GM12891 (cell line): ENCODE measurements around the gene NLRP9.

ENCODE experiments used
- DNase-seq: peaks from one replicate; pipeline ENCODE4 v3.0.0; 2011; ENCODE audit warnings: low spot score; ENCODE audit not compliant: insufficient read length
- FAIRE-seq: peaks from 2 replicates; lab custom pipeline; 2011; peaks lifted over from hg19 to GRCh38; lab: Jason Lieb, UNC
- PAX5 ChIP-seq: IDR thresholded peaks from 2 replicates; pipeline ENCODE4 v1.6.1; 2011; ENCODE audit warnings: low read length, moderate library complexity, mild to moderate bottlenecking; ENCODE audit not compliant: insufficient read depth, severe bottlenecking
- POLR2A ChIP-seq: IDR thresholded peaks from 2 replicates; pipeline ENCODE4 v1.6.1; 2011; ENCODE audit warnings: low read depth, low read length, control low read depth
- POLR2AphosphoS5 ChIP-seq: IDR thresholded peaks from 2 replicates; pipeline ENCODE4 v1.6.1; 2011; ENCODE audit warnings: low read depth, low read length, control low read depth
- POU2F2 ChIP-seq: IDR thresholded peaks from 2 replicates; pipeline ENCODE4 v1.6.1; 2011; ENCODE audit warnings: low read depth, mild to moderate bottlenecking, control low read depth, low read length, moderate library complexity
- SPI1 ChIP-seq: IDR thresholded peaks from 2 replicates; pipeline ENCODE4 v1.6.1; 2011; ENCODE audit warnings: low read depth, low read length, control low read depth
- TAF1 ChIP-seq: IDR thresholded peaks from 2 replicates; pipeline ENCODE4 v1.6.1; 2011; ENCODE audit warnings: low read depth, low read length, control low read depth

Gene NLRP9

GRCh38 chr19:55690109-55690768 lies 48.0 kb downstream of the NLRP9 start:
- DNase-seq (no peak), FAIRE-seq (no peak)
- no peak for TF ChIP-seq PAX5
- no peak for TF ChIP-seq POLR2A
- TF ChIP-seq POU2F2: no peak
- TF ChIP-seq SPI1: no peak
- no peak for TF ChIP-seq TAF1
- no peak for TF ChIP-seq POLR2AphosphoS5

GRCh38 chr19:55689411-55690108 lies 48.6 kb downstream of the NLRP9 start:
- no peak for DNase-seq
- FAIRE-seq: no peak
- TF ChIP-seq PAX5 (no peak), SPI1 (no peak), POLR2AphosphoS5 (no peak), TAF1 (no peak), POU2F2 (no peak), POLR2A (no peak)

- DNase-seq: no peak
- FAIRE-seq: peak; percentile 57
- TF ChIP-seq SPI1 (no peak), TAF1 (no peak), POLR2A (no peak), PAX5 (no peak), POU2F2 (no peak), POLR2AphosphoS5 (no peak)
These were observed 49.6 kb downstream of the NLRP9 start for GRCh38 chr19:55688422-55689218.

- FAIRE-seq: no peak
- TF ChIP-seq PAX5 (no peak), POLR2A (no peak), SPI1 (no peak), TAF1 (no peak), POU2F2 (no peak), POLR2AphosphoS5 (no peak)
- no peak for DNase-seq
These were observed 50.7 kb downstream of the NLRP9 start for GRCh38 chr19:55687281-55688201.

- DNase-seq: no peak
- no peak for FAIRE-seq
- TF ChIP-seq SPI1 (no peak), PAX5 (no peak), POLR2A (no peak), POLR2AphosphoS5 (no peak), TAF1 (no peak), POU2F2 (no peak)
These were observed 51.7 kb downstream of the NLRP9 start for GRCh38 chr19:55686311-55687050.

GRCh38 chr19:55685776-55686175 lies 52.4 kb downstream of the NLRP9 start:
- FAIRE-seq (no peak), DNase-seq (no peak)
- no peak for TF ChIP-seq POLR2A

GRCh38 chr19:55684946-55685681 lies 53.1 kb downstream of the NLRP9 start:
- FAIRE-seq (no peak), DNase-seq (no peak)
- TF ChIP-seq SPI1: no peak
- TF ChIP-seq POLR2AphosphoS5: no peak
- no peak for TF ChIP-seq TAF1
- TF ChIP-seq PAX5: no peak
- TF ChIP-seq POU2F2: no peak
- no peak for TF ChIP-seq POLR2A
